Cardiac muscle cell (in vitro differentiated cells and primary cell): Measurements from ENCODE around the gene GLCE. TPM values are rescaled to one million over a fixed set of nuclear protein-coding genes. Genes with fewer than 3 reads are reported as not detected.
A peak's percentile ranks its signal among the peaks of the same experiment; 100 is the strongest.
"Not testable (repeated sequence)": the region's sequence is repeated elsewhere in the genome, so short reads cannot be mapped to it uniquely, and the experiment has no call there.

Experiments
- DNase-seq, 2 donors: peaks; one replicate each; pipeline versions ENCODE4 v3.0.0 to v3.0.0-alpha.2; 2010 to 2017; ENCODE audit warnings: low read depth in 1 of 2, low spot score in 1 of 2
- H3K27ac ChIP-seq: fragments of 200-600 bp; sonication (generic); 2 replicates; pipeline ENCODE4 v1.5.1; 2016
- H3K27me3 ChIP-seq: fragments of 200-600 bp; sonication (generic); 2 replicates; pipeline ENCODE4 v1.6.0; 2016; ENCODE audit warnings: control low read depth
- H3K36me3 ChIP-seq: fragments of 200-600 bp; sonication (generic); 2 replicates; pipeline ENCODE4 v1.5.1; 2016; ENCODE audit warnings: control low read depth
- H3K4me1 ChIP-seq: fragments of 200-600 bp; sonication (generic); 2 replicates; pipeline ENCODE4 v1.8.1; 2017; ENCODE audit warnings: low read depth, mild to moderate bottlenecking, mixed run types
- H3K4me3 ChIP-seq: fragments of 200-600 bp; sonication (generic); 2 replicates; pipeline ENCODE4 v1.5.1; 2016; ENCODE audit warnings: mild to moderate bottlenecking
- H3K9me3 ChIP-seq: fragments of 200-600 bp; sonication (generic); 2 replicates; pipeline ENCODE4 v1.5.1; 2017; ENCODE audit warnings: low read depth, mild to moderate bottlenecking, control low read depth
- CTCF ChIP-seq: IDR thresholded peaks from 2 replicates; pipeline ENCODE4 v1.5.1; 2012; ENCODE audit warnings: low read depth, mild to moderate bottlenecking, low read length
- polyA plus RNA-seq: library from polyadenylated mRNA; unstranded; fragments of >200 nt; fragmentation: Nextera tagmentation; extraction: Ambion mirVana; gene quantifications from 2 replicates; pipeline ENCODE4 v1.2.1, GENCODE V29; 2016
- total RNA-seq: library from RNA; depleted of rRNA; stranded (reverse); fragments of >200 nt; gene quantifications from 2 replicates; pipeline ENCODE4 v1.2.3, GENCODE V29; 2016

Gene GLCE
- total and polyA plus RNA-seq, 2 experiments from 2014 or later, result 6.1 to 9.3 TPM

- DNase-seq, result no peak
- Histone ChIP-seq H3K4me1 (no peaks in the 10 kb centered on the region), H3K27me3 (peaks cover 42% of the 10 kb centered on the region), H3K9me3 (no peaks in the 10 kb centered on the region), H3K27ac (no peak overlapping the region), H3K4me3 (no peak overlapping the region), H3K36me3 (no peaks in the 10 kb centered on the region)
- no peak for TF ChIP-seq CTCF
Observed at GRCh38 chr15:69297642-69298353, 137.4 kb downstream of the GLCE start.

GRCh38 chr15:69298354-69298696 lies 137.9 kb downstream of the GLCE start:
- no peak for TF ChIP-seq CTCF
- H3K4me3 ChIP-seq, result peak overlapping the region; percentile 57
- H3K27ac ChIP-seq, result no peak overlapping the region
- peaks cover 42% of the 10 kb centered on the region for H3K27me3 ChIP-seq
- H3K4me1 ChIP-seq, result no peaks in the 10 kb centered on the region
- H3K36me3 ChIP-seq, result no peaks in the 10 kb centered on the region
- no peaks in the 10 kb centered on the region for H3K9me3 ChIP-seq
- DNase-seq, result no peak

- Histone ChIP-seq H3K36me3 (no peaks in the 10 kb centered on the region), H3K4me3 (peak within 1 kb of the TSS; percentile 57), H3K27me3 (peaks cover 42% of the 10 kb centered on the region), H3K9me3 (no peaks in the 10 kb centered on the region), H3K4me1 (no peaks in the 10 kb centered on the region), H3K27ac (no peak within 1 kb of the TSS)
- no peak for TF ChIP-seq CTCF
- DNase-seq, result peak; percentile 26 to 55
Observed at GRCh38 chr15:69298697-69299441, 138.4 kb downstream of the GLCE start, which contains the start of gene PAQR5. Gene PAQR5 (plus strand): TSS chr15:69298912. CDS start chr15:69360081, 61,169 bp downstream.

- Histone ChIP-seq H3K4me1 (no peaks in the 10 kb centered on the region), H3K27me3 (peaks cover 42% of the 10 kb centered on the region), H3K4me3 (peak overlapping the region; percentile 57), H3K27ac (no peak overlapping the region), H3K36me3 (no peaks in the 10 kb centered on the region), H3K9me3 (no peaks in the 10 kb centered on the region)
- no peak for TF ChIP-seq CTCF
- DNase-seq, result no peak
Observed at GRCh38 chr15:69299451-69299886, 139.0 kb downstream of the GLCE start.

DNA sequence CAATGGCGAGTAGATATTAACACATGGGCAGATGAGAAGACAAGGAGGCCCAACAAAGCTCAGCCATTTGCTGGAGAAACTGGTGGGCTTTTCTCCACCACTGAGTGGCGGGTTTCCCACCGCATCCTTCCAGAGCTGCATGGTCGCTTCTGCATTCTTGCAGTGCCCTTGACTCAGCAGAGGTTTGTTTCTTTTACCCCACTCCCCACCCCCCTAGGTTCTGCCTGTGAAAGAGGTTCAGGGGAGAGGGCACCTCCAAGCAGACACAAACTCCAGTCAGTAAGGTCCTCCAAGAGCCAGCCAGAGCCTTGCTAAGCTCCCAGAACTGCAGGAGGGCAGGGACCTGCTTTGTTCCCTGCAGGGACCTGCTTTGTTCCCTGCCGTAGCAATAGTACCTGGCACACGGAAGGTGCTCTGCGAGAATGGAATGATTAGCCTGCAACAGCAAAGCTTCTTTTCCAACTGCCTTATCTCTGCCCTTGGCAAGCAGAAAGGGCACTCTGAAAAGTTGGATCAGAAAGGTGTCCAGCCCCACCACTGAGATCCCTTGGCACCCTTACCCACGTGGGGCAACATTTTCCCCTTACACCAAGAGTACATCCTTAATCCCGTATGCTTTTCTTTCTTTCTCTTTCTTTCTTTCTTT lies 139.6 kb downstream of the GLCE start:
- Histone ChIP-seq H3K27me3 (peaks cover 42% of the 10 kb centered on the region), H3K27ac (no peak overlapping the region), H3K9me3 (no peaks in the 10 kb centered on the region), H3K4me1 (no peaks in the 10 kb centered on the region), H3K36me3 (no peaks in the 10 kb centered on the region), H3K4me3 (no peak overlapping the region)
- no peak for TF ChIP-seq CTCF
- no peak for DNase-seq

- H3K9me3 ChIP-seq, H3K27ac ChIP-seq, H3K4me1 ChIP-seq, DNase-seq, H3K36me3 ChIP-seq, H3K4me3 ChIP-seq: not testable (repeated sequence)
- peaks cover 42% of the 10 kb centered on the region for H3K27me3 ChIP-seq
Observed at GRCh38 chr15:69301101-69301500, 140.7 kb downstream of the GLCE start.

- H3K36me3 ChIP-seq, H3K27ac ChIP-seq, H3K4me3 ChIP-seq, DNase-seq, H3K9me3 ChIP-seq, H3K4me1 ChIP-seq: not testable (repeated sequence)
- H3K27me3 ChIP-seq, result peaks cover 37% of the 10 kb centered on the region
Observed at GRCh38 chr15:69302087-69302486, 141.7 kb downstream of the GLCE start.
